Activated CD4-positive, alpha-beta T cell treated with anti-CD3 and anti-CD28 coated beads, Interleukin-2, amount 10 ng/mL, durations not matched to agents 24 days and 14 days (primary cell): ENCODE measurements around the gene USH2A. TPM values are rescaled to one million over a fixed set of nuclear protein-coding genes. Genes with fewer than 3 reads are reported as not detected.

Experiments used
- DNase-seq: peaks from one replicate; pipeline ENCODE4 v3.0.0; 2022
- H3K27ac Mint-ChIP-seq: one replicate; pipeline ENCODE4 v1.8.0; 2022; ENCODE audit warnings: mild to moderate bottlenecking, mixed read lengths
- H3K27me3 Mint-ChIP-seq: one replicate; pipeline ENCODE4 v1.8.0; 2022; ENCODE audit warnings: mixed read lengths
- H3K36me3 Mint-ChIP-seq: one replicate; pipeline ENCODE4 v1.8.0; 2022; ENCODE audit warnings: low read depth, mild to moderate bottlenecking, mixed read lengths
- H3K4me1 Mint-ChIP-seq: one replicate; pipeline ENCODE4 v1.8.0; 2021; ENCODE audit warnings: mixed read lengths
- H3K4me3 Mint-ChIP-seq: one replicate; pipeline ENCODE4 v1.8.0; 2022; ENCODE audit warnings: mild to moderate bottlenecking, moderate library complexity, mixed read lengths
- H3K9me3 Mint-ChIP-seq: one replicate; pipeline ENCODE4 v1.8.0; 2021; ENCODE audit warnings: mixed read lengths
- intact Hi-C: fragments of 100-400 bp; cut with micrococcal nuclease; formaldehyde crosslinking; loops from one replicate; pipeline ENCODE4 v1.15.1; 2023
- total RNA-seq: library from RNA; stranded (reverse); gene quantifications from 2 replicates; pipeline ENCODE4 v1.2.3, GENCODE V29; 2022

USH2A gene
- total RNA-seq, 1 donor from 2014 or later, result not detected

DNA sequence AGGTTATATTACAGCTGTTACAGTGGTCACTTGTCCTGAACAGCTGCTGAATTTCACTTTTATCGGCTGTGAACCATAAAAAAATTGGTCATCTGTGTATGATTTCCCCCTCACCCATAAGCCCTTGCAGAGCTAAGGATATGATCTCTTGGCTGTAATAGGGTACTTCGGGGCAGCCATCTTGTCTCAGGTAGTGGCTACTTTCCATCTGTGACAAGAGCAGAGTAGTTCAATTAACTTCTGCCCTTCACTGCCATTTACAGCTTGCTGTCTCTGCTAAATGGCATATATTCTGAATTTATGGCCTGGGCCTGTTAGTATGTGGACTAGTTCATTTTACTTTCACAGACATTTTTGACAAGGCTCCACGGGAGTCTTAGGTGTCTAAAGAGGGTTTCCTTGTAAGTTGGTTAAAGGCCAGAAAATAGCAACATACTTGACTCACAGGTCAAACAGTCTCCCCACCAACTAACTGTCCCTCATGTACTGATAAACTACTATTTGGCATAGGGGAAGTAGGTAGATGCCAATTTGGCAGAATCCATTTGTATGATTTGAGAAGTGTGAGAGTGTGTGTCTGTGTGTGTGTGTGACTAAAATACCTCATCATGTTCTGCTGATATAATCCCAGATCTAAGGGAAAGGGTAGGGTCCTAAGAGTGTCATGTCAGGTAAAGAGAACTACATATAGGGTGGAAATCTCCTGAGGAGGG, 704.5 kb downstream of the USH2A start:
- no peaks in the 10 kb centered on the region for H3K4me1 Mint-ChIP-seq
- H3K27me3 Mint-ChIP-seq, result no peaks in the 10 kb centered on the region
- H3K4me3 Mint-ChIP-seq, result no peak overlapping the region
- H3K27ac Mint-ChIP-seq, result no peak overlapping the region
- intact Hi-C loops, result no loop called here
- DNase-seq, result no peak
- H3K9me3 Mint-ChIP-seq, result no peaks in the 10 kb centered on the region
- H3K36me3 Mint-ChIP-seq, result no peaks in the 10 kb centered on the region

DNA sequence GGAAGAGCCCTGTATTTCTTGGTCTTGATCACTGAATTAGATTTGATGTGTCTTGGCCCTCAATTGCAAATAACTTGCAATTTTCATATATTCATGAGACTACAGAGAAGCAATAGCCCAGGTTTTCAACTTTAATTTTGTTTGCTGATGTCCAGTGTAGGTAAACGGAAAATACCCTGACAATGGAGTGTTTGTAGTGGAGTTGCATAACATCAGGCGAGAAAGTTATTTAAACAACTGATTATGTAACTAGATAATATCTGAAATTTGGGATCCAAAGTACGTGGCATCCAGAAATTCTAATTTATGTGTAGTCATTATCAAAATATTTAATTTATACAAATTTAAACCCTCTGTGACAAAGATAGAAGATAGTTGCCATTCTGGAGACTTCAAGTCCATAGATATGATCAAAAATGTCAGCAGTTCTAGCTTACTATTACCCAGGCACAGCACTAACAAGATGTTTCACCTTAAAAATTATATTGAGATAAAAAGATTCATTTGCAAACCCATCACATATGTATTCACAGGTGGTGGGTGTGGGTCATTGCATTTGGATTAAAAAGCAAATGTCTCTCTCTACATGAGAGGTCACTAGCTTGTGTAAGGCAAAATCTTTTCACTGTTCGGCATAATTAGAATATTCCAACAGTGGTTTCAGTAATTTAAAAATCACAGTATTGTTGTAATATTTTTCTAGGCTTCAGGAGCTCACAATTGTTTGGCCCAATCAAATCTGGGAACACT, 705.4 kb downstream of the USH2A start:
- H3K9me3 Mint-ChIP-seq, result no peaks in the 10 kb centered on the region
- H3K27ac Mint-ChIP-seq, result no peak overlapping the region
- intact Hi-C loops, result no loop called here
- no peaks in the 10 kb centered on the region for H3K4me1 Mint-ChIP-seq
- H3K4me3 Mint-ChIP-seq, result no peak overlapping the region
- no peak for DNase-seq
- H3K36me3 Mint-ChIP-seq, result no peaks in the 10 kb centered on the region
- no peaks in the 10 kb centered on the region for H3K27me3 Mint-ChIP-seq

DNA sequence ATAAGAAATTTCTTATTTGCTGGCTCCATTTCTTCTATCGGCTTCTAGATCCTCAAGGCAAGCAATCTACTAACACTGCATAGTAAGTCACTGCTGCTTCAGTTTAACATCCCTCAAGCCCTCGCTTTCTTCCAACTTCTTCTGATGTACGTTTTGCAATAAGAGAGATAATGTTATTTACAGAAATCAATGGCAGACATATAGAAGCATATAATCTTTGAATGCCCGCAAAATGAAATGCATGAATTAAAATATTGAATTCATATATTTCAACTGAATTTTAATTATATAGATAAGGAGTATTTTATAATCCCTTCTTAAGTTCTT, 712.4 kb downstream of the USH2A start:
- Mint-ChIP-seq H3K36me3 (no peaks in the 10 kb centered on the region), H3K4me3 (no peak overlapping the region), H3K9me3 (no peaks in the 10 kb centered on the region), H3K27me3 (no peaks in the 10 kb centered on the region), H3K27ac (no peak overlapping the region), H3K4me1 (no peaks in the 10 kb centered on the region)
- no peak for DNase-seq
- intact Hi-C loops, result loop anchor here (5.0 kb wide), 1 partner anchor 511 kb away; no protein-coding TSS in a partner anchor

DNA sequence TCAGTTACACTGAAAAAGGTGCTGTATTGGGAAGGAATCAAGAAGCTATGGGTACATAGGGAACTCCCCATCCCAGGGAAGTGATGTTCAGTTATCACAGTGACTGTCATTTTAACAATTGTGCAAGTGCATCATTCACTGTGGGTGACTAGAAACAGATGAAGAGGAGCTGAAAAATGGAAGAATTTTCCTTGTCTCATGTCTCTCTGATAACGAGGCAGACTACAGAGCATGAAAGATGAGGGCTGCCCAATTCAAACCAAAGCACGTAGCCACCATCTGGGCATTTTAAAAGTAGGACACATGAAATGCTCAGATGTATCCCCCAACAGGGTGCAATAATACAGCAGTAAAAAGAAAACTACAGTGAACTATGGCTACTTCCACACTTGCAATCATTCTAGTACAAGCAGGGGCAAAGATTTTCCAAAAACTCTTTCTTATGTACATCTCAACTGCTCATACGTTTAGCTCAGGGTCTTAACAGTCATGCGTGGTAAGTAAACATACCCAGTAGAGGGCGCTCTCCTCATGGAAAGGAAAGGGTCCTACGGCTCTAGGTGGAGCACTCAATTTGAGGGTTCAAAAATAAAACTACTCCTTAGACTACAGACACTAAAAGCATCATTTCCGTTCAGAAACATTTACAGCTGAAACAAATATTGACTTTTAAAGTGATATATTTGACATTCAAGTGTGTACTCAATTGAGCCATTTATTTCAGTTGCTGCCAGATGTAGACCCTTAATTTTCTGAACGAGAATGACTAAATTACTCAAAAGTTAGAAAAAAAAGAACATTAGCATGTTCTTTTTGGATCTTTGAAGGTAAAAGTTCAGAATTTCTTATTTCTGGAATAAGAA, 713.0 kb downstream of the USH2A start:
- Mint-ChIP-seq H3K36me3 (no peaks in the 10 kb centered on the region), H3K27ac (no peak overlapping the region), H3K4me1 (no peaks in the 10 kb centered on the region), H3K4me3 (no peak overlapping the region), H3K27me3 (no peaks in the 10 kb centered on the region), H3K9me3 (no peaks in the 10 kb centered on the region)
- DNase-seq, result peak; percentile 65
- intact Hi-C loops, result loop anchor here (5.0 kb wide), 1 partner anchor 512 kb away; no protein-coding TSS in a partner anchor

DNA sequence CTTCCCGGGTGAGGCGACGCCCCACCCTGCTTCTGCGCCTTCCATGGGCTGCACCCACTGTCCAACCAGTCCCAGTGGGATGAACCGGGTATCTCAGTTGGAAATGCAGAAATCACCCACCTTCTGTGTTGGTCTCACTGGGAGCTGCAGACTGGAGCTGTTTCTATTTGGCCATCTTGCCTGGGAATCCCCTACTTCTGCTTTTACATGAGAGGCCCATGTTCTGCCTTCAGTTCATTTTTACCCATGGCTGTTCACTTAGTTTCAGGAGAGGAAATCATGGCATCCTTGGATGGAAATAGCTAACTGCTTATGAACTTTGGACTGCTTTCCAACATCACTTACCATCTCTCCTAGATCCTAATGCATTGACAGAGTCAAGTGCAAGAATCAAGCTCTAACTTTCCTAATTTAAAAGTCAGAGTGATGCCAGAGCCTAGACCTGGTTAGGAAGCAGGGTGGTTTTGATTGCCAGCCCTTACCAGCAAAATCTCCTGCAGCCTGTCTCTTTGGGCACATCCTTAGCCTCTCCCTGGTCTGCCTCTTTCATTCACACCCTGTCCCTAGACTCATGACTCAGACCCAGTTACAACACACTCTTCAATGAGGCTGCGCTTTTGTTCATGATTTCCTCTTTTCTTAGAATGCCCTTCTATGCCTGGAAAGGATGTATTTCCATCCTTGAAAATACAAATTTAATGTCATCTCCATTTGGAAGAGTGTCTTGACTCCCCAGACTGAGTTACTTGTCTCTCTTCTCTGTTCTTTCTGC, 719.0 kb downstream of the USH2A start:
- no peak for DNase-seq
- H3K36me3 Mint-ChIP-seq, result no peaks in the 10 kb centered on the region
- H3K4me3 Mint-ChIP-seq, result no peak overlapping the region
- no peaks in the 10 kb centered on the region for H3K27me3 Mint-ChIP-seq
- no peak overlapping the region for H3K27ac Mint-ChIP-seq
- peaks cover 9% of the 10 kb centered on the region for H3K9me3 Mint-ChIP-seq
- no peaks in the 10 kb centered on the region for H3K4me1 Mint-ChIP-seq
- intact Hi-C loops, result no loop called here

DNA sequence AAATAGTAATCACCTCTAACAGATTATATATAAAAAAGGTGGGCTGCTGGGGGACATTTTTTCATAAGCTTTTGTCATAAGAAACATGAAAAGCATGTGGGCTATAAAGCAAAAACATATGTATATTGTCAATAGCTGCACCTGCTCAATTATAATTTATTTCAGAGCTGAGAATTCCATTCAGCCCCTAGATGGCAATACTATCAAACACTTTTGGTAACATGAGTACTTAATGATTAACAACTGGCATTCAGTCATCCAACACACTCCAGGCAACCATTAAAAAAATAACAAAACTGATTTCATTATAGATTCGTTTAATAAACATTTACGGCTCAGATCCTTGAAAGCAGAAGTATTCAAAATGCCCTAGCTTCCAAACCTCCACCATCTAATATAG, 741.0 kb downstream of the USH2A start:
- H3K27ac Mint-ChIP-seq, result no peak overlapping the region
- H3K27me3 Mint-ChIP-seq, result no peaks in the 10 kb centered on the region
- no peaks in the 10 kb centered on the region for H3K4me1 Mint-ChIP-seq
- no peak overlapping the region for H3K4me3 Mint-ChIP-seq
- DNase-seq, result no peak
- no peaks in the 10 kb centered on the region for H3K36me3 Mint-ChIP-seq
- intact Hi-C loops, result no loop called here
- no peaks in the 10 kb centered on the region for H3K9me3 Mint-ChIP-seq

DNA sequence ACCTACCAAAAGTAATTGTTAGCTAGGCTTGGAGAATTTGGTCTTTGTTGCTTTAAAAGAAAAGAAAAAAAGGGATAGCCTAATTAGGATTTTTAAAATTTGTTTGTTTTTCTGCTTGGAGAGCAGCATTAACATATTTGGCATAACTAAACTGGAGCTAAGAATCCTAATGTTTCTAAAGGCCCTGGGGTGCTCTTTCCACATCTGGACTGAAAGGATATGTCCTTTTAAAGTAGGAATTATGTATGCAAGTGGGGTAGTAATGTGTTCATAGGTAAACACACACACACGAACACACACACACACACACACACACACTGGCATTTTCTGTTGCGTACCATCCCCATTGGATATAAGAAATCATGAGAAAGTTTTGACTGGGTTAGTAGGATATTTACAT, 742.2 kb downstream of the USH2A start:
- H3K4me3 Mint-ChIP-seq, result no peak overlapping the region
- no peak overlapping the region for H3K27ac Mint-ChIP-seq
- H3K36me3 Mint-ChIP-seq, result no peaks in the 10 kb centered on the region
- no peaks in the 10 kb centered on the region for H3K4me1 Mint-ChIP-seq
- H3K9me3 Mint-ChIP-seq, result no peaks in the 10 kb centered on the region
- intact Hi-C loops, result no loop called here
- no peak for DNase-seq
- no peaks in the 10 kb centered on the region for H3K27me3 Mint-ChIP-seq

DNA sequence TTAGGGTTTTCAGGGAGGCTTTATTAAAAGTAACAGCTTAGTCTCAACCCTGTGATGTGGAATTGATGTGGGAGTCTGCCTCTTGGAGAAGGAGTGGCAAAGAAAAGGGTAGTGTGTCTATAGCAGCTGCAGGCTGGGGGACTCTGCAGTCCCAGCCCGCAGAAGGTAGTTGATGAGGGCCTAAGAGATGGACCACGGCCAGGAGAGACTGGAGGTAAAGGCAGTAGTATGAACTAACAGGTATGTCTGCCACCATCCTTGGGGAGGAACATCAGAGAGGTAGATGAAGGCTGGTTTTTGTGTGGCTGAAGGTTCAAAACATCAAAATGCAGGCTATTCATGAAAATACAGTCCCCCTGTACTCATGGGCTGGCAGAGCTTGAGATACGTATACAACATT, 744.0 kb downstream of the USH2A start:
- Mint-ChIP-seq H3K9me3 (no peaks in the 10 kb centered on the region), H3K27ac (no peak overlapping the region), H3K4me1 (no peaks in the 10 kb centered on the region), H3K36me3 (no peaks in the 10 kb centered on the region), H3K27me3 (no peaks in the 10 kb centered on the region), H3K4me3 (no peak overlapping the region)
- no peak for DNase-seq
- intact Hi-C loops, result no loop called here

DNA sequence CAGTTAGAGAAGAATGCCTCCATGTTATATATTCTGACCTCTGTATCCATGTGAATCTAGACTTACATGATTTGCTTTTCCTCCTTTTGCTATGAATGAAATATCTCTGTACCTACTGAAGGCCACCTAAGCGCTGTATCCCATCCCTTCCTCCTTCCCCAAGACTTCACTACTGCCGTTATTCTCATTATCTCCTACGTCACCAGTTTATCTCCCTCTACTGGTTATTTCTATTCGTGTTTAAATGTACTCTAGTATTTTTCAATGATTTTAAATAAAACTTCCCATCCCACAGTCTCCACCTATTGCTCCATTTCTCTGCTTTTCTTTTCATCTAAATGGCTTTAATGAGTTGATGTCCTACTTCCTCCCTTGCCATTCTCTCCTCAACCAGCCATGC, 746.1 kb downstream of the USH2A start:
- H3K4me3 Mint-ChIP-seq, result no peak overlapping the region

DNA sequence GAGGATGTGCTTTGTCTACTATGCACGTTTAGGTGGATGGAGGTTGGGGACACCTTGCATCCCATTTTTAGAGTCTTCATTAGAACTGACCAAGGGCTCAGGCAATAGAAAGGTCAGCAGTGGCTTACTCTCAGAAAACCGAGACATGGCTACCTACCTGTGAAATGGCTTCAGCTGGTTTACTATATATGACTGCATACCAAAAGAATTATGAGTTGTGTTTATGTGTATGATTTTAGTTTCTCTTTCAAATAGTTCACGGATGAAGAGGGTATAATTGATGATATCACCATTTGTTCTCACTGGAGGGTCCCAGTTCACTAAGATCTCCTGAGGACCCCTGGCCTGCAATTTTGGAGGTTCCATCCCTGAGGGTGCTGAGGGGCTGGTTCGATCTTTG, 749.3 kb downstream of the USH2A start:
- H3K4me3 Mint-ChIP-seq, result no peak overlapping the region
- no peaks in the 10 kb centered on the region for H3K36me3 Mint-ChIP-seq
- no peaks in the 10 kb centered on the region for H3K9me3 Mint-ChIP-seq
- intact Hi-C loops, result no loop called here
- no peaks in the 10 kb centered on the region for H3K27me3 Mint-ChIP-seq
- H3K27ac Mint-ChIP-seq, result no peak overlapping the region
- DNase-seq, result no peak
- H3K4me1 Mint-ChIP-seq, result no peaks in the 10 kb centered on the region

More for the DNA sequence above, 746.1 kb downstream of the USH2A start:
- Mint-ChIP-seq H3K27me3 (no peaks in the 10 kb centered on the region), H3K9me3 (no peaks in the 10 kb centered on the region), H3K36me3 (no peaks in the 10 kb centered on the region), H3K4me1 (no peaks in the 10 kb centered on the region), H3K27ac (no peak overlapping the region)
- DNase-seq, result no peak
- intact Hi-C loops, result no loop called here

DNA sequence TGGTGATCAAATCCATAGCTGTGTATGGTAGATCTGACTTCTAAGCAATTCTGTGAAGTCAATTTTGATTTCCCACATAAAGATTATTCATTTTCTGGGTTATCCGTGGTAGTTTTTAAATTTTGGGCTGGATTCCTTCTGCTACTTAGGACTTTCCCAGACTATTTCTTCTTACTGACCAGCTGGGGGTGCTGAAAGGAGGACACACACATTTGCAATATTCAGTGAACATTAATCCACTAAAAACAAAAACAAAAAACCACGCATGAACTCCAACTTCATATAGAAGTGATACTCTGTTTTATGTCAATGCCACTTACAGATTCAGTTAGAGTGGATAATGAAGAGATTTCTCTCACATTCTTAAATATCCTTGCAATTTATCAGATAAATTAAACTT, 750.8 kb downstream of the USH2A start:
- DNase-seq, result no peak
- Mint-ChIP-seq H3K27ac (no peak overlapping the region), H3K27me3 (no peaks in the 10 kb centered on the region), H3K4me1 (no peaks in the 10 kb centered on the region), H3K9me3 (no peaks in the 10 kb centered on the region), H3K4me3 (no peak overlapping the region), H3K36me3 (no peaks in the 10 kb centered on the region)
- intact Hi-C loops, result no loop called here

DNA sequence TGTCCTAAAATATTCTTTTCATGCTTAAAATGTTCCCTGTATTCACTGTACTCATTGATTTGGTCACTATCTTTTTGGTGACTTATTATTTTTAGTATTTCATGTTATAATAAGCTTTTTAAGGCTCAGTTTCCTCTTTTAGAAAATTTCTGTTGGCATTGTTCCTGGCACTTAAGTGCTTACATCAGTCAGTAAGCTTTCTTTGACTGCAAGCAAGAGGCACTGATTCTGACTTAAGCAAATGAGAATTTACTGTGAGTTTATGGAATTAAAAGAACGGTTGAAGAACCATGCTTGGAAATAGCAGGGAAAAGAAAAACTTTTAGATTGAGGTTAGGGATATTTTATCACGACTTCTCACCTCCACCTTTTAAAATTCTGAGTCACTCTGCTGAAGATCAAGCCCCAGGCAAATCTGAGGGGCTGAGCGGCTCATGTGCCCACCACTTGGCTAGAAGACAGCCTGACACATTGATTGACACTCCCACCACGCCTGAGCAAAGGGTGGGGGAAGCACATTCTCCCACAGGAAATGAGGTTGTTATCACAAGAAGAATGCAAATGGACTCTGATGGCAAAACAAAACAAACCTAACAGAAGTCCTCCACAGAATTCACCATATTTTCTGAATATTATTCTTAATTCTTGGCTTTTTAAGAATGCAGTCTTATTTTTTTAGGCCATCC, 753.3 kb downstream of the USH2A start:
- Mint-ChIP-seq H3K27me3 (no peaks in the 10 kb centered on the region), H3K9me3 (no peaks in the 10 kb centered on the region), H3K4me3 (no peak overlapping the region), H3K4me1 (no peaks in the 10 kb centered on the region), H3K36me3 (no peaks in the 10 kb centered on the region), H3K27ac (no peak overlapping the region)
- no peak for DNase-seq
- intact Hi-C loops, result no loop called here

DNA sequence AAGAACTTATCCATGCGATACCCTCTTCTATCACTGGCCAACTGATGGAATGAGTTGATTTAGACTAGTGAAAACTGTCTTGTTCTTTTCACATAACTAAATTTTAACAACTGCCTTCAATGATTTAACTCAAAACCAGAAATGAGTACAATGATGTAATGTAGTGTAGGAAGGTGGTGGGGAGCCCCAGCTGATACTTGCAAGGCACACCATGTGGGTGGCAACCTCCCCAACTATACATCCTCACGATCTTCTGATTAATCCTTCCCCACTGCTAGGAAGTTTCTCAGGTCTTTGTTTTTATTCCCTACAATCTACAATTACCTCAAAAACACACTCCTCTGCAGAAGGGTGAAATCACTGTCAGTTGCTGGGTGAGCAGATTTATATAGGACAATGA, 755.5 kb downstream of the USH2A start:
- intact Hi-C loops, result no loop called here
- no peak overlapping the region for H3K4me3 Mint-ChIP-seq
- H3K4me1 Mint-ChIP-seq, result no peaks in the 10 kb centered on the region
- H3K36me3 Mint-ChIP-seq, result no peaks in the 10 kb centered on the region
- no peak overlapping the region for H3K27ac Mint-ChIP-seq
- H3K27me3 Mint-ChIP-seq, result no peaks in the 10 kb centered on the region
- H3K9me3 Mint-ChIP-seq, result no peaks in the 10 kb centered on the region
- DNase-seq, result no peak
